ENCODE results near the gene ATP1A3.
"Not testable (repeated sequence)": the region's sequence is repeated elsewhere in the genome, so short reads cannot be mapped to it uniquely, and the experiment has no call there.

ATP1A3 gene

GRCh38 chr19:42023121-42023942 lies 29.3 kb upstream of the ATP1A3 start:
- peak; percentile 32 for DNase-seq (ENCODE audit: low read depth, low spot score)
- no peaks in the 10 kb centered on the region for H3K36me3 ChIP-seq (ENCODE audit: insufficient read depth, insufficient read length, low read length)
- no peak overlapping the region for H3K4me3 ChIP-seq (ENCODE audit: insufficient read length, low read depth)
- H3K9me3 ChIP-seq (ENCODE audit: insufficient read depth, low read length) = no peaks in the 10 kb centered on the region
- no peak overlapping the region for H3K9ac ChIP-seq (ENCODE audit: insufficient read length, low read depth)
- TF ChIP-seq ZNF274 (IDR thresholded peaks at IDR 0.05; ENCODE audit: low read depth, low read length) = no peak
- TF ChIP-seq YY1 (IDR thresholded peaks at IDR 0.05; ENCODE audit: insufficient read depth, insufficient read length) = no peak
- TF ChIP-seq SUZ12 (IDR thresholded peaks at IDR 0.05; ENCODE audit: extremely low read depth, insufficient read depth, insufficient read length) = no peak
- peaks cover 2% of the 10 kb centered on the region for H3K4me1 ChIP-seq (ENCODE audit: insufficient read depth, insufficient read length)
- no peaks in the 10 kb centered on the region for H3K27me3 ChIP-seq (ENCODE audit: insufficient read depth, insufficient read length)

- no peaks in the 10 kb centered on the region for H3K36me3 ChIP-seq (ENCODE audit: insufficient read depth, insufficient read length, low read length)
These were observed 28.6 kb upstream of the ATP1A3 start for GRCh38 chr19:42022616-42023015.

GRCh38 chr19:42021185-42021584 lies 27.2 kb upstream of the ATP1A3 start:
- Histone ChIP-seq H3K27me3 (ENCODE audit: insufficient read depth, insufficient read length) (no peaks in the 10 kb centered on the region), H3K4me3 (ENCODE audit: insufficient read length, low read depth) (no peak overlapping the region), H3K9ac (ENCODE audit: insufficient read length, low read depth) (no peak overlapping the region), H3K36me3 (ENCODE audit: insufficient read depth, insufficient read length, low read length) (no peaks in the 10 kb centered on the region), H3K9me3 (ENCODE audit: insufficient read depth, low read length) (no peaks in the 10 kb centered on the region), H3K4me1 (ENCODE audit: insufficient read depth, insufficient read length) (peaks cover 2% of the 10 kb centered on the region)
- no peak for TF ChIP-seq YY1 (IDR thresholded peaks at IDR 0.05; ENCODE audit: insufficient read depth, insufficient read length)
- no peak for TF ChIP-seq SUZ12 (IDR thresholded peaks at IDR 0.05; ENCODE audit: extremely low read depth, insufficient read depth, insufficient read length)
- no peak for TF ChIP-seq ZNF274 (IDR thresholded peaks at IDR 0.05; ENCODE audit: low read depth, low read length)
- no peak for DNase-seq (ENCODE audit: low read depth, low spot score)

More at GRCh38 chr19:42022616-42023015, 28.6 kb upstream of the ATP1A3 start:
- no peak for TF ChIP-seq YY1 (IDR thresholded peaks at IDR 0.05; ENCODE audit: insufficient read depth, insufficient read length)
- no peak for TF ChIP-seq ZNF274 (IDR thresholded peaks at IDR 0.05; ENCODE audit: low read depth, low read length)
- no peak for TF ChIP-seq SUZ12 (IDR thresholded peaks at IDR 0.05; ENCODE audit: extremely low read depth, insufficient read depth, insufficient read length)
- H3K4me3 ChIP-seq (ENCODE audit: insufficient read length, low read depth) = no peak overlapping the region
- DNase-seq (ENCODE audit: low read depth, low spot score) = no peak
- H3K4me1 ChIP-seq (ENCODE audit: insufficient read depth, insufficient read length) = peaks cover 2% of the 10 kb centered on the region
- no peaks in the 10 kb centered on the region for H3K9me3 ChIP-seq (ENCODE audit: insufficient read depth, low read length)
- peak overlapping the region; percentile 32 for H3K9ac ChIP-seq (ENCODE audit: insufficient read length, low read depth)
- H3K27me3 ChIP-seq (ENCODE audit: insufficient read depth, insufficient read length) = no peaks in the 10 kb centered on the region

GRCh38 chr19:42018503-42019193 lies 24.6 kb upstream of the ATP1A3 start:
- no peaks in the 10 kb centered on the region for H3K36me3 ChIP-seq (ENCODE audit: insufficient read depth, insufficient read length, low read length)
- H3K4me3 ChIP-seq (ENCODE audit: insufficient read length, low read depth) = no peak overlapping the region
- H3K4me1 ChIP-seq (ENCODE audit: insufficient read depth, insufficient read length) = no peaks in the 10 kb centered on the region
- H3K9me3 ChIP-seq (ENCODE audit: insufficient read depth, low read length) = no peaks in the 10 kb centered on the region
- TF ChIP-seq ZNF274 (IDR thresholded peaks at IDR 0.05; ENCODE audit: low read depth, low read length) (no peak), YY1 (IDR thresholded peaks at IDR 0.05; ENCODE audit: insufficient read depth, insufficient read length) (no peak), SUZ12 (IDR thresholded peaks at IDR 0.05; ENCODE audit: extremely low read depth, insufficient read depth, insufficient read length) (no peak)
- H3K9ac ChIP-seq (ENCODE audit: insufficient read length, low read depth) = no peak overlapping the region
- H3K27me3 ChIP-seq (ENCODE audit: insufficient read depth, insufficient read length) = no peaks in the 10 kb centered on the region
- DNase-seq (ENCODE audit: low read depth, low spot score) = no peak

GRCh38 chr19:42017040-42017439 lies 23.0 kb upstream of the ATP1A3 start:
- H3K36me3 ChIP-seq (ENCODE audit: insufficient read depth, insufficient read length, low read length) = no peaks in the 10 kb centered on the region
- H3K4me3 ChIP-seq (ENCODE audit: insufficient read length, low read depth) = no peak overlapping the region
- no peaks in the 10 kb centered on the region for H3K27me3 ChIP-seq (ENCODE audit: insufficient read depth, insufficient read length)
- H3K9me3 ChIP-seq (ENCODE audit: insufficient read depth, low read length) = no peaks in the 10 kb centered on the region
- TF ChIP-seq YY1 (IDR thresholded peaks at IDR 0.05; ENCODE audit: insufficient read depth, insufficient read length) = no peak
- TF ChIP-seq SUZ12 (IDR thresholded peaks at IDR 0.05; ENCODE audit: extremely low read depth, insufficient read depth, insufficient read length) = no peak
- no peak for TF ChIP-seq ZNF274 (IDR thresholded peaks at IDR 0.05; ENCODE audit: low read depth, low read length)
- DNase-seq (ENCODE audit: low read depth, low spot score) = no peak
- no peaks in the 10 kb centered on the region for H3K4me1 ChIP-seq (ENCODE audit: insufficient read depth, insufficient read length)
- H3K9ac ChIP-seq (ENCODE audit: insufficient read length, low read depth) = no peak overlapping the region

- not testable (repeated sequence) for H3K27me3 ChIP-seq (ENCODE audit: insufficient read depth, insufficient read length); H3K4me1 ChIP-seq (ENCODE audit: insufficient read depth, insufficient read length); DNase-seq (ENCODE audit: low read depth, low spot score); H3K9ac ChIP-seq (ENCODE audit: insufficient read length, low read depth); H3K4me3 ChIP-seq (ENCODE audit: insufficient read length, low read depth); H3K36me3 ChIP-seq (ENCODE audit: insufficient read depth, insufficient read length, low read length); H3K9me3 ChIP-seq (ENCODE audit: insufficient read depth, low read length)
These were observed 18.7 kb upstream of the ATP1A3 start for GRCh38 chr19:42012747-42013146.

DNA sequence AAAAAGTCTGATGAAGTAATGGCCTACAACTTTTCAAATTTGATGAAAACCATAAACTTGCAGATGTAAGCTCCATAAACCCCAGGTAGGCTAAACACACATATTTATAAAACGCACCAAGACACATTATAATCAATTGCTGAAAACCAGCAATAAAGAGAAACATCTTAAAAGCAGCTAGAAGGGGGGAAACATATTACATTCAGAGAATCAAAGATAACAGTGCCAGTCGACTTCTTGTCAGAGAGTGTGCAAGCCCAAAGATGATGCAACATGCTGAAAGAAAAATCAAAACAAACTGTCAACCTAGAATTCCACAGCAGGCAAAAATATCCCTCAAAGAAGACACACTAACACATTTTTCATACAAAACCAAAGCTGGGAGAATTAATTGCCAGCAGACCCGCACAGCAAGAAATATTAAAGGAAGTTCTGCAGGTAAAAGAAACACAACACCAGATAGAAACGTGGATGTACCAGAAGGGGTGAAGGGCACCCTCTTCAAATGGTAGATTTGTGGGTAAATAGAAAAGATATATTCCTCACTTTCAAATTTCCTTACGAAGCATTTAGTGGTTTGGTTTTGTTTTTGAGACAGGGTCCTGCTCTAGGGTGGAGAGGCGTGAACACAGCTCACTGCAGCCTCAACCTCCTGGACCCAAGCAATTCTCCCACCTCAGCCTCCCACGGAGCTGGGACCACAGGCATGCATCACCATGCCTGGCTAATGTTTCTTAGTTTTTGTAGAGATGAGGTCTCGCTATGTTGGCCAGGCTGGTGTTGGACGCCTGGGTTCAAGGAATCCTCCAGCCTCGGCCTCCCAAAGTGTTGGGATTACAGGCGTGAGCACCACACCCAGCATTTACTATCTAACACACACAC lies 16.5 kb upstream of the ATP1A3 start:
- Histone ChIP-seq H3K27me3 (ENCODE audit: insufficient read depth, insufficient read length) (no peaks in the 10 kb centered on the region), H3K9ac (ENCODE audit: insufficient read length, low read depth) (no peak overlapping the region), H3K9me3 (ENCODE audit: insufficient read depth, low read length) (no peaks in the 10 kb centered on the region), H3K4me3 (ENCODE audit: insufficient read length, low read depth) (no peak overlapping the region), H3K36me3 (ENCODE audit: insufficient read depth, insufficient read length, low read length) (no peaks in the 10 kb centered on the region), H3K4me1 (ENCODE audit: insufficient read depth, insufficient read length) (no peaks in the 10 kb centered on the region)
- DNase-seq (ENCODE audit: low read depth, low spot score) = no peak
- no peak for TF ChIP-seq ZNF274 (IDR thresholded peaks at IDR 0.05; ENCODE audit: low read depth, low read length)
- TF ChIP-seq YY1 (IDR thresholded peaks at IDR 0.05; ENCODE audit: insufficient read depth, insufficient read length) = no peak
- no peak for TF ChIP-seq SUZ12 (IDR thresholded peaks at IDR 0.05; ENCODE audit: extremely low read depth, insufficient read depth, insufficient read length)
